NK-92 (cell line): Measurements from ENCODE around the gene MAP3K9.
A peak's percentile ranks its signal among the peaks of the same experiment; 100 is the strongest.
"Not testable (repeated sequence)": the region's sequence is repeated elsewhere in the genome, so short reads cannot be mapped to it uniquely, and the experiment has no call there.

ENCODE experiments used
- DNase-seq: peaks from one replicate; lab custom pipeline; 2025; ENCODE audit not compliant: unreplicated experiment; lab: John Stamatoyannopoulos, UW

Gene MAP3K9

DNA sequence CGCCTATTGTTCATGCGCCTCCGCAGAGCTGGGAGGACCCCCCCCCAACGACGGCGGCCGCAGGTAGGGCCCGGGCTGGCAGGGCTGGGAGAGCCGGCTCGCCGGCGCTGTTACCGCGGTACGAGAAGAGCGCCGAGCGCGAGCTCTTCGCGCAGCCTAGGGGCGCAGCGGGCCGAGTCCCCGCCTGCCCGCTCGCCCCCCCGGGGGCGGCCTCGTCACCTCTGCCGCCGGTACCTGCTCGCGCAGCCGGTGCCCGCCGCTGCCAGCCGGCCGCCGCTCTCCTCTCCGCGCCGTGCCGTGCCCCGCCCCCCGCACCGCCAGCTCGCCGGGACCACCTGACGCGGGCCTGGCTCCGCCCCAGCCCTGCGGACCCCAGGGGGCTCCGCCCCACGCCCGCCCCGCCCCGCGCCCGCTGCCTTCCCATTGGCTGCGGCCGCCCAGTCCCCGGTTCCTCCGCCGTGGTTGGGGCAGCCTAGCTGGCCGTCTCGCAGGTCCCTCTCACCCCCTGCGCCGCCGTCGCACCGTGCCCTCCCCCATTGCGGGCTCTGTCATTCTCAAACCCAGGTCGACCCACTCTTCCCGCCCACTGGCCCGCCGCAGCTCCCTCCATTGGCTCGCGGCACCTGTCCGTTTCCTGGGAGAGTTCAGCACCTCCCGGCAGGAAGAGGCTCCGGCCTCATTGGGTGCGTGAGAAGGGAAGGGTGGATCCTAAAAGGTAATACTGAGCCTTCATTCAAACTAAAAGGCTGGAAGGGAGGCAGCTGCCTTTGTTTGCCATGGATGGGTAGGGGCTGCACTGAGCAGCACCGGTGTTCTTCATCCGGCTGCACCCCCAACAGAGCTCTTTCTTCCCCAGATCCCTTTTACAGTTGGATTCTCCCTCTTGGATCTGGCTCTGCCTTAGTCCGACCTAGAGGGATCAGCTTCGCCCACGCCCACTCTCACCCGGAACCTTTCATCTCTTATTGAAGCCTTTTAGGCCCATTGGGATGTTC lies at the start of gene MAP3K9:
TSS of gene MAP3K9 (minus strand) at position 289 of the 995 bp plus-strand sequence. CDS start 342 bp downstream, outside the sequence.
- peak; percentile 55 for DNase-seq

DNA sequence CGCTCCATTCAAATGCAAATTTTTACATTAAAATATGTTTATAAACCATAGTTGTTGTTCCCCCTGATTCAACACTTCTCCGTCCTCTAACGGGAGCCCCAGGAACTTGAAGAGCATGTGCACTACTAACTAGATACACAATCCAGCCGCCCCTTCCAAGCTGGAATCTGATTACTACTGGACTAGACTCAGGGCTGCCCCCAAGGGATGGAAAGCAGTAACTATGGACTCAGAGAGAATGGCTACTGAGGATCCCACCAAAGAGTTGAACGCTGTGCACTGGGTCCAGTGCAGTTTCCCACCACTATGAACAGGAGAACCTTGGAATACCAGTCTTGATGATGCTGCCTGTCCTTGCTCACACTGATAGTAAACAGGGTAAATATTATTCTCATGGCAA lies 49.3 kb upstream of the MAP3K9 start:
- no peak for DNase-seq

DNA sequence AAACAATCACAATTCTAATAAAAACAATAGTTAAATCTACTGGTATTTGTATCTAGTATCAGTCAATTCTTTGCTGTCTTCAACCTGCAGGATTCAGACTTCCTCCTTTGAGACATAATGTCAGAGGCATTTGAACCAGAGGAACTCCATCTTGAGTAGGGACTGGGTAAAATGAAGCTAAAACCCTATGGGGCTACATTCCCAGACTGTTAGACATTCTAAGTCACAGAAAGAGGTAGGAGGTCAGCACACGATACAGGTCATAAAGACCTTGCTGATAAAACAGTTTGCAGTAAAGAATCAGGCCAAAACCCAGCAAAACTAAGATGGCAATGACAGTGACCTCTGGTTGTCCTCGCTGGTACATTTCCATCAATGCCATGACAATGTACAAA lies 48.2 kb upstream of the MAP3K9 start:
- no peak for DNase-seq

DNA sequence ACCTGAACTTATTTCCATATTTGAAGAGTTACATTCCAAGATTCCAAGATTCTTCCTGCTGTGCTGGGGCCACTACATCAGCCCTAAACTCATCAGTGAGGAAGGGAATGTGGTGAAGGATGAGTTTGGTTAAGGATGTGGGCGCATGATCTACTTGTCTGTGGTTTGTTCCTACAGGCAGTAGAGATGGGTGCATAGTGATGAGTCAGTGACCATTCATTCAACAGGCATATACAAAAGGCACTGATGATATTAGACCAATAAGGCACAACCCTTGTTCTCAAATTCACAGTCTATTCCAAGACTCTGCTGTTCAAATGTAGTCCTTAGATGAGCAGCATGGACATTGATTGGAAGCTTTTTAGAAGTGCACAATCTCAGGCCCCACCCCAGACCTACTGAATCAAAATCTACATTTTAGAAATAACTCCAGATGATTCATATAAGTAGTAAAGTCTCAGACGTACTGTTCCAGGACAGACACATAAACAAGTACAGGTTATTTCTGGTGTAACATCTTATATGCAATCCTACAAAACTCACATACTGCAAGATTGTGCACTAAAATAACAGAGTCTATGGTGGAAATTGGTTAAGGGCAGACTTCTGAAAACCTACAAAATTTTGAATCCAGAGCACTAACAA lies 47.7 kb upstream of the MAP3K9 start:
- DNase-seq = no peak

DNA sequence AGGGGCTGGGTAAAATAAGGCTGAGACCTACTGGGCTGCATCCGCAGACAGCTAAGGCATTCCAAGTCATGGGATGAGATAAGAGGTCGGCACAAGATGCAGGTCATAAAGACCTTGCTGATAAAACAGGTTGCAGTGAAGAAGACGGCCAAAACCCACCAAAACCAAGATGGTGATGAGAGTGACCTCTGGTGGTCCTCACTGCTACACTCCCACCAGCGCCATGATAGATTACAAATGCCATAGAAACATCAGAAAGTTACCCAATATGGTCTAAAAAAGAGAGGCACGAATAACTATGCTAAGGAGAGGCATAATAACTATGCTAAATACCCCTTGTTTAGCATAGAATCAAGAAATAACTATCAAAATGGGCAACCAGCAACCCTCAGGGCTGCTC lies 46.2 kb upstream of the MAP3K9 start:
- DNase-seq = no peak

DNA sequence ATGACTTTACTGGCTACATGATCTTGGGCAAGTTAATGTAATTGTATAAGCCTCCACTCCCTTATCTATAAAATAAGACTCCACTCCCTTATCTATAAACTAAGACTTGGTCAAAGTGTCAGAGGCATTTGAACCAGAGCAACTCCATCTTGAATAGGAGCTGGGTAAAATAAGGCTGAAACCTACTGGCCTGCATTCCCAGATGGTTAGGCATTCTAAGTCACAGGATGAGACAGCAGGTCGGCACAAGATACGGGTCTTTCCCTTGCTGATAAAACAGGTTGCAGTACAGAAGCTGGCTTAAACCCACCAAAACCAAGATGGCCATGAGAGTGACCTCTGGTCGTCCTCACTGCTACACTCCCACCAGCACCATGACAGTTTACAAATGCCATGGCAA lies 44.3 kb upstream of the MAP3K9 start:
- not testable (repeated sequence) for DNase-seq

DNA sequence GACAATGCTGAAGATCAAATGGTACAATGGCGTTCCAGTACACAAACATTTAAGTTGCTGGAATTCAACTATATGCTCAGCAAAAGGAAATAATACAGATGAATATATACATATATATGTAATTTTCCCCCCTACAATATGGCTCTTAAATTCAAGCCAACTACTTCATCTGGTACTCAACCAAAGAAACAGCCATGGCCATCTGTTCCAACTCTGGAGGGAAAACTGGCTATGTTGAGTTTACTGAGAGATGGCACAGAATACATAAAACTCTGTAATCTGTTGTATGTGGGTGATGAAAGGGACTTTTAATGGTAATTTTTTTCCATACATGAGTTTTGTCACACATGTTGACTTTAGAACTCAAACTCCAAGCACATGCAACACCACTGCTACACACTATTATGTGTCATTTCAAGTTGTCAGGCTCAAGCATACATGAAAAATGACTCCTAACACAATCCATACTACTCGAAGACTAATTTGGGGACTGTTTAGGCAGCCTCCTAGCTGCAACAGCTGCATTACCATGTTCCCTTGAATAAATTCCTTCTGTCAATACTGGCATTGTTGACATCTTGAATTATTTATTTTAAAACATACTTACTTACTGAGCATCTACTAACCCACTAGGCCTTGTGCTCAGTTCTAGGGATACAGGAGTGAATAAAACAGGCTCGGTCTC lies 38.2 kb upstream of the MAP3K9 start:
- DNase-seq = no peak

DNA sequence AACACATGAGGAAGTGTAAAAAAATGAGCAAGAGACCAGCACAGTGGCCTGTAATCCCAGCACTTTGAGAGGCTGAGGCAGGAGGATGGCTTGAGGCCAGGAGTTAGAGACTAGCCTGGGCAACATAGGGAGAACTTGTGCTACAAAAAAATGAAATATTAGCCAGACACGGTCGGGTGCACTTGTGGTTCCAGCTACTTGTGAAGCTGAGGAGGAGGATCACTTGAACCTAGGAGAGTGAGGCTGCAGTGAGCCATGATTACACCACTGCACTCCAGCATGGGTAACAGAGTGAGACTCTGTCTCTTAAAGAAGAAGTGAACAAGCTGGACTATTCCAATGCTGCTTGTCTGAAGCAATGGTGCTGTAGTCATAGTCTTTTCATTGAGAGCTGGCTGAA lies 36.3 kb upstream of the MAP3K9 start:
- DNase-seq = no peak

DNA sequence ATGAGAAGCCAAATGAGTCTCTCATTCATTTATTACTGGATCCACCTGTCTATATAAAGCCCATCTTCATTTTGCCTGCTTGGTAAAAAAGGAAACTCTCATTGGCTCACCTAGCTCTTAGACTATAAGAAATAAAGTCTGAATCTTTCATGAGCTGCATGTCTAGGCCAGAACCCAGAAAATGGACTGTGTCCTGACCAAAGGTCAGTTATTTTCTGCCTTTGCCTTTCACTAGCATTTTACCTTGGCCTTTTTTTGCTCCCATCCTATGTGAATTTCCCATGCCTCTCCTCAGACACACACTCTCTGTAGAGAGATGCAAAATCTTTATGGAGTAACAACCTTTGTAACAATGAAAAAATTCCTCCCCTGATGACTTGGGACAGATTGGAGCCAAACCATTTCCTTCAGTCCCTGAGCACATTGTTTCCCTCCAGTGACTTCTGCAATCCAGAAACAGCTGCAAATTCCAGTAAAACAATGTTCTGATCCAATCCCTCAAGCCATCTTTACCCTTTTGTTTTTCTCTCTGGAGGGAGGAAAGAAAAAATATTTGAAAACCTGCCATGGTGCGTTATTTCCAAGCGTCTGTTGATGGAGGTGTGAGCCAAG lies 33.6 kb upstream of the MAP3K9 start:
- DNase-seq = no peak

DNA sequence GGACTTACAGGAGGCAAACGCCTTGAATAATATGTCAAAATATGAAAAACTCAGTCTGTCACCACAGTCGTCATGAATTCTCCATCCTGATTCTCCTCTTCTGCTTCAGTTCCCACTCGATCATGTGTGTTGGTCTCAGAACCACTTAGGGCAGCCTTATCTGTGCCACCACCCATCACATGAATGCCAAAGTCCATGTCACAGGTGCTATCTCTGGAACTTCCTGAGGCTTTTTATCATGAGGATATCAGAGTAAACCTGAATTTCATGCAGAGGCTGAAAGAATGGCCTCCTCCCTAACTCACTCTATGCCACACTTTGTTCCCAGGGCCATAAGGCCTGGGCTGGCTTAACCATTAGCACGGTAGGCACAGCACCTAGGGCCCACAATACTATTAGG lies 28.8 kb upstream of the MAP3K9 start:
- no peak for DNase-seq

DNA sequence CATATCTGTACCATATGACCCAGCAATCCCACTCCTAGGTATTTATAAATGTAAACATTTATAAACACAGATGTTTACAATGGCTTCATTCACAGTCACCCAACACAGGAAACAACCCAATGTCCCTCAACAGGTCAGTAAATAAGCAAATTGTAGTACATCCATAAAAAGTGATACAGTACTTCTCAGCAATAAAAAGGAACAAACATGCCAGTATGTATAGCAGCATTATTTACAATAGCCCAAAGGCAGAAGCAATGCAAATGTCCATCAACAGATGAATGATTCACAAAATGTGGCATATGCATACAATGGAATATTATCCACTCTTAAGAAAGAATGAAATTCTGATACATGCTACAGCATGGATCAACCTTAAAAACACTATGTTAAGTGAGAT lies 27.6 kb upstream of the MAP3K9 start:
- DNase-seq = no peak

DNA sequence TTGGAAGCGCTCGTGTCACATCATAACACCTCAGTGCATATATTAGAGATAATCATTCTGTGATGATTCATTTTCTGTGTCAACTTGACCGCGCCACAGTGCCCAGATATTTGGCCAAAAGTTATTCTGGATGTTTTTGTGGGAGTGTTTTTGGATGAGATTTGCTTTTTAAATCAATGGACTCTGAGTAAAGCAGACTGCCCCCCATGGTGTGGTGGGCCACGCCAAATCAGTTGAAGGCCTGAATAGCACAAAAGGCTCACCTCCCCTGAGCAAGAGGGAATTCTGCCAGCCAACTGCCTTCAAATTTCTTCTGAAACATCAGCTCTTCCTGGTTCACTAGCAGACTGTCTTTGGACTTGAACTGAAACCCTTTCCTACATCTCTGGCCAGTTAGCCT lies 24.6 kb upstream of the MAP3K9 start:
- no peak for DNase-seq

DNA sequence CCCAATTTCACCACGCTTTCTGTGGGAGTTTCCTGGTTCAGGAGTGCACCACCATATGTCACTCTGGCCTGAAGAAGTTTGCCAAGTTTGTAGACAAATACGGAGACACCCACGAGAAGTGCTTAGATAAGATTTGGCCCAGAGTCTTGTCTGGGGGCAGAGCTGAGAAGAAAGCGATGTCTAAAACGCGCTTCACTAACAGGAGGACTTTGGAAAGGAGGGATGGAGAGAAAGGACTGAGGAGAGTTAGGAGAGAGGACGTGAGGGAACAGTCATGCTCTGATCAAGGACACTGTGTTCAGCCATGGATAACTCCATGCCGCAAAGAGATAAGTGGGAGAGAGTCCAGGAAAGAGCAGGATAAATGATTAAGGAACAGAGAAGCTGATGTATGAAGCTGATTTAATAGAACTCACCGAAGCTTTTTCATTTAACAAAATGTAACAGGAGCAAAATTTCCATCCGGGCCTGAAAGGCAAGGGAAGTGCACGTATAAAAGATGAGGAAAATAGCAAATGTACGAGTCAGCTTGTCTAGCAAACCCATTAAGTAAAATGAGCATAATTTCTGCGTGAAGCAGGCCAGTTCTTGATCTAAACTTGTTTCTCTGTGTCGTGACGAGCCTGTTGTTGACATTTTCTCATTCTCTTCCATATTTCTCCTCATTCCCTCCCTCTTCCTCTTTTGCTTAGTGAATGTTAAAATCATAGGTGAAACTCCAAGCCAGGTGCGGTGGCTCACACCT lies 23.4 kb upstream of the MAP3K9 start:
- DNase-seq = no peak

DNA sequence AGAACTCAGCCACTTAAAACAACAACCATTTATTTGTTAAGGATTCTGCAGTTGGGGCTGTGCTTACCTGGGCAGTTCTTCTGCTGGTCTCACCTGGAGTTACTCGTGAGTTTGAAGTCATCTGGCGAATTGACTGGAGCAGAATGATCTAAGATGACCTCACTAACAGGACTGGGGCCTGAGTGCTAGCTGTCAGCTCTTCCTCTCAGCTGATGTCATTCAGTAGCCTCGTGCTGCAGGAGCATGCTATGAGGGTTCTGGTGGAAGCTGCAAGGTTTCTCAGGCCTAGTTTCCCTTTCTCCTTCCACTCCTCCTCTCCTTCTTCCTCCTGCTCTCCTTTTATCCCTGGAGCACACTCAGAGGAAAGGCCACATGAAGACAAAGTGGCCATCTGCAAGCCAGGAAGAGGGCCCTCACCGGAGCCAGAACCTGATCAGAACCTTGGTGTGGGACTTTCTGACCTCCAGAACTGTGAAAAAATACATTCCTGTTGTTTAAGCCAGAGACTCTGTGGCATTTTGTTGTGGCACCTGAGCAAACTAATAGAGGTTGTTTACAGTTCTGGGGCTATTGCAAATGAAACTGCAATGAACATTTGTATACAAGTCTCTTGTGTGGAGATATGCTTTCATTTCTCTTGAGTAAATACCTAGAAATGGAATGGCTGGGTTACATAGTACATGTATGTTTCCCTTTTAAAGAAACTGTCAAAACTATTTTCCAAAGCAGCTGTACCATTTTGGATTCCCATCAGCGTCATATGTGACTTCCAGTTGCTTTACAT lies 21.9 kb upstream of the MAP3K9 start:
- DNase-seq = no peak

DNA sequence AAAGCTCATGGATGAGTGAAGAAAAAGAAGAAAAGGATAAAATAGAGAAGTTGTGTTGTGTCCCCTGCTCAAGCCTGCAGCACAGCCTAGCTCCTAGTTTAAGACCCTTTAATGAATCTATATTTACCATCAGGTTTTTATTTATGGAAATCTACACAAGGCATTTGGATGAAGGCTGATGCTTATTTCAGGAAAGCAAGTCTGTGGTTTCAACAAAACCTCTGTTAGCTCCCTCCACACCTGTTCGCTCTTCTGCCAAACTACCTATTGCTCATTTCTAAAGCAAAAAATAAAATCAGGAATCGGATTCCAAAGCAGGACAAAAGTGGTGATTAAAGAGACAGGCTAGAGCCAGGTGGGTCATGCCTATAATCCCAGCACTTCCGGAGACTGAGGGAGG lies 18.9 kb upstream of the MAP3K9 start:
- DNase-seq = no peak

DNA sequence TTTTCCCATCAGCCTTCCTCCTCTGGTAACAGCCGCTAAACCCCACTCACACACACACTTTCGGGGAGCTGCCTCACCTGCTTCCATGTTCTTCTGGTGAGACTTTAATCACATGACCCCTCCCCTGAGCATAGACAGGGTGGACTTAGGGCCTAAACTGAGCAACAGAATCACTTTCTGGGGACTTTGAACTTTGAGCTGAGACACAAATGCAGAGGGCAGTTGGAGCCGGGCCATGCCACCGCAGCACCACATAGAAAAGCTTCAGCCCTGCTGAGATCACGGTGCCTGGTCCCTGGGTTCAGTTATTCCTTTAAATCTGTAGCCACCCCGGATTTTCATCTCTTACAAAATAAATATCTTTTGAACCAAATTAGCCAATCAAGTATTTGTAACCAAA lies 18.4 kb upstream of the MAP3K9 start:
- DNase-seq = no peak

DNA sequence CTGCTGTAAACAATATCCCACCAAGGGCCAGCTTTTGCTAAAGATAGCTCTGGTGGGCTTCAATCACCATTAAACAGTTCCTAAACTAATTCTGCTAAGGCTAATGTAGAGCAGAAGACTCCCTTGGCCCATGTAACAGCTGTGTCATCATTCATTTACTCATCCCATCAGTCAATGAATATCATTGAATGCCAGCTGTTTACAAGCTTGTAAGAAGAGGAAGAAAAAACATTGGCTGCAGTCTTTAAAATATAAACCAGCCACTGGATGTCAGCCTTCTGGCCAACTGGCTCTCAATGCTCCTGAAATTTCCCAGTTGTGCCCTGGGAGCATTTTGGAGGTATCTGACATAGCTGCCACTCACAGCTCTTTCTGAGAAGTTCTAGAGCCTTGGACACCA lies 18.0 kb upstream of the MAP3K9 start:
- no peak for DNase-seq

DNA sequence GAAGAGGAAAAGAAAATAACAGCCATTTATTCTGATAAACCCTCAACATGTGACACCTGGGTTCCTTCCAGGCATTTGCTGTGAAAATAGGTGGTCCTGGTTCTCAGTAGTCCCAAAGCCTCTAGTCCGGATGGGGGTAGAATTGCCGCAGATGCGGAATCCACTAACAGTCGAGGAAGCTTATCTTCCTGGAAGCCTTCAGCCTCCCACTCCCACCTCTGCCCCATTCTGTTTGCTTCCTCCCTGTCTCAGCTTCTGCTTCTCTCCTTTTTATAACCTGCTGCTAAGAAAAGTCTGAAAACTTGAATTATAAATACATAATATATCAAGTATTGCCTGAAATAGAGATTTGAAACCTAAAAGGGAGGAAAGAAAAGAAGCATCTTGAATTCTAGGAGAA lies 14.0 kb upstream of the MAP3K9 start:
- DNase-seq = no peak

DNA sequence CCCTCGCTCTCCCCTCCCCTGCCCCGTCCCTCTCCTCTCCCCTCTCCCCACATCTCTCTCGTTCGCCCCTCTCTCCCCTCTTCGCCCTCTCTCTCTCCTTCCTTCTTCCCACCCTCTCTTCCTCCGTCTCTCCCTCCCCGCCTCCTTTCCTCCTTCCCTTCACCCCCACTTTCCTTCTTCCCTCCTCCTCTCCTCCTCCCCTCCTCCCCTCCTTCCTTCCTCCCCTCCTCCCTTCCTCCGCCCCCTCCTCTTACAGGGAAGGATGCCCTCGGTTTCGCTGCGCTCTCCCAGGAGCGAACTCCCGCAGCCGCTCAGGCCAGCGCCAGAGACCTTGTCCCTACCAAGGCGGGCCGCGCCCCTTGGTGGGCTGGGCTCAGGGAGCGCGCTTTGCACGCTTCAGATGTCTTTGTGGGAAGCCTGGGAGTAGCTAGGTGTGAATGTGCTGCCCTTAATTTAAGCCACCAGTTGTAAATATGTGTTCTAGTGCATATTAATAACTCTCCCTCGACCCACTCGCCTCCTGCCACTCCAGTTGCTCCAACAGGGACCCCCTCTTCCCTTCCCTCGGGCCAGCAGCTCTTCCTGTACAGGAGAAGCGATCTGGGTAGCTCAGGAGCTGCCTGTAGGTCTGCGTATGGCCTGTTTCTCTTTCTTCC lies 13.3 kb upstream of the MAP3K9 start:
- DNase-seq = no peak
